GM12892 (cell line): ENCODE data around the gene TTC9B.
A peak's percentile ranks its signal among the peaks of the same experiment; 100 is the strongest.
"Not testable (repeated sequence)": the region's sequence is repeated elsewhere in the genome, so short reads cannot be mapped to it uniquely, and the experiment has no call there.

Experiments used
- DNase-seq: peaks from one replicate; pipeline ENCODE4 v3.0.0; 2011; ENCODE audit not compliant: insufficient read length
- FAIRE-seq: peaks from 2 replicates; lab custom pipeline; 2011; peaks lifted over from hg19 to GRCh38; lab: Jason Lieb, UNC
- POLR2A ChIP-seq: IDR thresholded peaks from 2 replicates; pipeline ENCODE4 v1.6.1; 2011; ENCODE audit warnings: low read depth, low read length, control low read depth
- POLR2AphosphoS5 ChIP-seq: IDR thresholded peaks from 2 replicates; pipeline ENCODE4 v1.6.1; 2011; ENCODE audit warnings: low read depth, low read length, control low read depth
- TAF1 ChIP-seq: IDR thresholded peaks from 2 replicates; pipeline ENCODE4 v1.6.1; 2011; ENCODE audit warnings: low read depth, mild to moderate bottlenecking, control low read depth, low read length, borderline replicate concordance

The TTC9B gene

DNA sequence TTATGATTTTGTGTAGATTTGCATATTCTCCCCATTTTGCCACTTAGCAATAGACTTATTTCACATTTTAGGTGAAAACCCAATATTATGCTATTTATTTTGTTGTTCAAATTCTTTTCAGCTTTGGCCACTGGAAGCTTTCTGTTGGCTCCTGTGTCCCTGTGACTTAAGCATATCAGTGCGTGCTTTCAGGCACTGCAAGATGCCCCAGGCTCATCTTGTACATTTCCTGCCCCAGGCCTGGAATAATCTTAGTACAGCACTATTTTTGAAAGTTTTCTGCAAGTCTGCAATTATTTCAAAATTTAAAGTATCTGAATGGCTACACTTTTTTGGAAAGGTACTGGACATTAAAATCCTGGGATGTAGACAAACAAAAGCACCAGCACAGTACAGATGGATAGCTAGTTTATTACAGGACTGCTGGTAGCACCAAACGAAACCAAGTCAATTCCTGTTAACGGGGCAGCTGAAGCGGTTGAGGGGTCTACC, 11.8 kb upstream of the TTC9B start:
- FAIRE-seq (no peak), DNase-seq (no peak)
- no peak for TF ChIP-seq TAF1
- TF ChIP-seq POLR2AphosphoS5: no peak
- TF ChIP-seq POLR2A: no peak

DNA sequence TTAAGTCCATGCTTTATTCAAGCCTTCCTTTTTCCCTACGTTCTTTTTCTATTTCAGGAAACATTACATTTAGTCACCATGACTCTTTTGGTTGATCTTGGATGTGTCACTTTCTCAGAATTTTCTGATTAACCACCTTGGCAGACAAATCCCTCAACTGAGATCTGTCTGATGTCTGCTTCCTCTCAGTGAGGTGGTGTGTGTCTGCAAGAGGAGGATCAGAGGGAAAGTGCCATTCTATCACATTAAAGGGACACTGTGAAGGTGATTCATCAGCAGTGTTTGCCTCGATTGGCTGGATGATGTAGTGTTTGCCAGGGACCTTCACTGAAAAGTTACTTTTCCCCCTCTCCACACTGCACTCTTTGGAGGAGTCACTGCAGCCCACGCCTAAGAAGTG, 11.3 kb upstream of the TTC9B start:
- DNase-seq (no peak), FAIRE-seq (no peak)
- TF ChIP-seq TAF1 (no peak), POLR2AphosphoS5 (peak; percentile 52; the same call in 1 of the 2 replicates), POLR2A (peak; percentile 21; the same call in 1 of the 2 replicates)

DNA sequence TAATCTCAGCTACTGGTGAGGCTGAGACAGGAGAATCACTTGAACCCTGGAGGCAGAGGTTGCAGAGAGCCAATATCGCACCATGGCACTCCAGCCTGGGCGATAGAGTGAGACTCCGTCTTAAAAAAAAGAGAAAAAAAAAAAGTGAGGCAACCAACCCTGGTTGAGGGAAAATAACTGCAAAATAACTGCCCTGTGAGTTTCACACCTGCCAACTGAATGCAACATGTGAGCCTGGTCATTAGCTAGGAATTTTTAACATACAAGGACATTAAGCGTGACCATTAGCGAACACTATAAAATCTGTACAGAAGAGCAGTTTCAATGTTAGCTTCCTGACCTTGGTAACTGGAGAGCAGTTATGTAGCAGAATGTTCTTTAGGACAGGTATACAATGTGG, 10.7 kb upstream of the TTC9B start:
- DNase-seq: no peak
- TF ChIP-seq POLR2A (no peak), TAF1 (no peak), POLR2AphosphoS5 (no peak)
- FAIRE-seq: no peak

DNA sequence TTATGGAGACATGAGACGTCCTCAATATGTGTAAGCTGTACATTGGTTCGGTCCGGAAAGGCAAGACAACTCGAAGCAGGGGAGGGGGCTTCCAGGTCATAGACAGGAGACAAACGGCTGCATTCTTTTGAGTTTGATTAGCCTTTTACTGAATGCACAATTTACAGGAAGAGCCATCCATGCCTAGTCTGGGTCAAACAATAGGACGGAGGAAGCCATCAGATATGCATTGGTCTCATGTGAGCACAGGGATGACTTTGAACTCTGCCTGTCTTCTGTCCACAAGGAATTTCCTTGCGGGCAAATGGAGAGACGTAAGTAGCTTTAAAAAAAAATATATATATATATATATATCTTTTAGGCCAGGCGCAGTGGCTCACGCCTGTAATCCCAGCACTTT, 10.2 kb upstream of the TTC9B start:
- DNase-seq (no peak), FAIRE-seq (no peak)
- no peak for TF ChIP-seq TAF1
- TF ChIP-seq POLR2A: no peak
- TF ChIP-seq POLR2AphosphoS5: no peak

DNA sequence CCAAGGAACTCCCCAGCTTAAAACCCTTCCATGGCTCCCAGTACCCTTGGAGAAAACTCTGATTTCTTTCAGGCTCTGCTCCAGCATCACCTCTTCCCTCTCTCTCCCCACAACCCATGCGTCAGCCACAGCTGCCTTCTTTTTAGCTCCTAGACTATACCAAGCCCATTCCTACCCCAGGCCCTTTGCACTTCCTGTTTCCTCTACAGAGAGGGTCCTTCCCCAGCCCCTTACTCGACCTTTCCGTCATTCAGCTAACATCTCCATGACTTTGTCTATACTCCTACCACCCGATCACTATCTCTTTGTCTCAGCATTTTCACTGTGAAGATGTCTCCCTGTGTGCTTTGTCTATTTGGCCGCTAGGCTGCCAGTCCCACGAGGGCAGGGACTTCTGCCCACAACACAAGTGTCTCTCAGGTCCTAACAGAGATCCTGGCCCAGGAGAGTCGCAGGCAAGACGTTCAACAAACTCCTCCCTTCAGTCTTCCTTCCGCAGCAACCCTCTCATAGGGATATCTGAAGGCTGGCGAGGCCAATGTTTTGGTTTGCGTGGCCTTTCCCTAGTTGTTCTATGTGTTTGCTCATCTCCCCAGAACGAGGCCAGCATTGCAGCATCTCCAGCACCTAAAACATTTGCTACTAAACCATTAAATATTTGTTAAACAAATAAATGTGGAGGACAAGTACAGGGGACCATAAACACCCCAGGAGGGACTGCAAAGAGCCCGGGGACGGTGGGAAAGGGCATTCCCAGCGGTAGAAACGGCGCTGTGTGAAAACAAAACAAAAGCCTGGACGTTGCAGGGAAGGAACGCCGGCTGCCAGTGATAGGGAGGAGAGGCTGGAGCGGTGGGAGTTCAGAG, 7.5 kb upstream of the TTC9B start:
- no peak for DNase-seq
- TF ChIP-seq POLR2A (no peak), TAF1 (no peak), POLR2AphosphoS5 (no peak)
- FAIRE-seq: no peak

DNA sequence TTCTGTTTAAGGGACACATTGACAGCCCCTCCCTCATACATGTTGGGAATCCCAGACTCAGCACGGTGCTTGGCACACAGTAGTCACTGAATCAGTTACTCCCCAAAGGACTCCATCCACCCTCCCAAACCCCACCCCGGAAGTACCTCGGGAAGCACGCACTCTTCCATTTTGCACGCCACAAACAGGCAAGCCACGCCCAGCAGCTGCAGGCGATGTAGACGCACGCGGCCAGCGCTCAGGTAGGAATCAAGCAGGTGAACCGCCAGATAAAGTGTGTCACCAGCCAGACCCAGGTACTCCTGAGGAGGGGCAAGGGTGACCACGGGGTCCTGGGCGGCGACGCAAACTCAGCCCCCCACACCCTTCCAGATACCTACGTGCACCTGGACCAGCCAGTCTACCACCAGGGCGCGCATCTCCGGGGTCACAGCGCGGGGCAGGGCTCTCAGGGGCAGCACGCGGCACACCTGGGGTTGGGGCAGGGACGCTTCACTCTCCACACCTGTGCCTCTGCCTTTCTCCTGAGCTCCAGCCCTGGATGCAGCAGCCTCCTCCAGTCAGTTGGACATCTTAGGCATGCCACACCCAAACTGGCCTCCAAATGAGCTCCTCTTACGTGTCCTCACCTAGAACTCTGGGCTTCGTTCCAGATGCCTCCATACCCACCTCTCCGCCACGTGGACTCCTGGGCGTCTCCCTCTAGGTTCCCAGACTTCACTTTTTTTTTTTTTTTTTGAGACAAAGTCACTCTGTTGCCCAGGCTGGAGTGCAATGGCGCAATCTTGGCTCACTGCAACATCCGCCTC, 6.4 kb upstream of the TTC9B start:
- DNase-seq (no peak), FAIRE-seq (no peak)
- TF ChIP-seq TAF1 (no peak), POLR2AphosphoS5 (no peak), POLR2A (no peak)

DNA sequence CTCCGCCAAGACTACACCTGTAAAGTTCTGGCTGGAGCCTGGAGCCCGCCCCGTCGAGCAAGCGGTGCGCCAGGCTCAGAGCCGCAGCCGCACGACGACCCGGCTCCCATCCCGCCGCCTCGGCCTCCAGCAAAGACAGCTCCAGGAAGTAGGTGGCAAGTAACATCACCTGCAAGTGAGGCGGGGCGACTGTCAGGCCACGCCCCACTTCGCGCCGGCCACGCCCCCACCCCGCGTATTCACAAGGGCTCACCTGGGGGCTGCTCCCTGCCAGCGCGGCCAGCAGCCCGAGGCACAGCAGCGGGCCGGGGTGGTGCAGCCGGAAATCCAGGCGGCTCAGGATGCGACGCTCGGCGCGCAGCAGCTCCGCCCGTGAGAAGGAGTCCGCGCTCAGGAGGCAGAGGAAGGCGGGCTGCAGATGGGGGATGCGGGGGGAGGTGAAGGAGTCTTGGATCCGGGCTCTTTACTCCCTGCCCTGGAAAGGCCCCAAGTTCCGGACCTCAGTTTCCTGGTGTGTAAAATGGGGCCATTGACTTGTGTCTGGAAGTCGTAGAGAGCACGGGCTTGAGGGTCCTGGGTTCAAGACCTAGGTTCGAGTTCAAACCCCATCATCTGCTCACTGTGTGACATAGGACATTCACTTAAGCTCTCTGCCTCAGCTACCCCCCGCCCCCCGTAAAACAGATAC, 5.1 kb upstream of the TTC9B start:
- FAIRE-seq: no peak

DNA sequence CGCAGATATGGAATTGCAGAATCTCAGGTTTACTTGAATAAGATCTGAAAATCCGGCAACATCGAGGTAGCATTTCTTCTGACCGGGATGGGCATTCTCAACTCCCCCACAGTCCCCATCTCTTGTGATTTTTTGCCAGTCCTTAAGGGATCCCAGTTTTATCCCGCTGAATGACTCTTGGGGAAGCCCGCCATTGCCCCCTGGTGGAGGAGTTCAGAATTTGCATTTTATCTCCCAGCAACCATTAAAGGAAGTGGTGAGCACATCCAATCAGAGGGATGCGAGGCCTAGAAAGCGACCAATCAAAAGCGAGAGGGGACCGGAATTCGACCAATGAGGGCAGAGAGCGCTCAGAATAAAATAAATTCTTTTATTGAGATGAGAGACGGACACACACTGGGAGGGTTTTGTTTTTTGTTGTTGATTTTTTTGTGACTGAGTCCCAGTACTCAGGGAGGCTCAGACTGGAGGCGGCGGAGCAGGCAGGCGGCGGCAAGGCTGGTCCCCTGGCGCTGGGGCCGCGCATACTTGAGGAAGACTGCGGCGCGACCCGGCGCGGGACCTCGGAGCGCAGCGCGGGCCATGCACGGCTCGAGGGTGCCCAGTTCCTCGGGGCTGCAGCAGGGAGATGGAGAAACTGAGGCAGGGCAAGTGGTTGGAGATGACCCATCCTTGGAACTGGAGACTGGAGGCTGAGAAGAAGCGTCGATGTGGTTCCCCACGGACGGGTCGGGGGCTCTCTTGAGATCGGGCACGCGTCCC, 3.9 kb upstream of the TTC9B start:
- TF ChIP-seq TAF1 (no peak), POLR2AphosphoS5 (no peak), POLR2A (no peak)
- FAIRE-seq: peak; percentile 61

More for the DNA sequence above, 5.1 kb upstream of the TTC9B start:
- no peak for DNase-seq
- TF ChIP-seq POLR2A (no peak), POLR2AphosphoS5 (no peak), TAF1 (no peak)

DNA sequence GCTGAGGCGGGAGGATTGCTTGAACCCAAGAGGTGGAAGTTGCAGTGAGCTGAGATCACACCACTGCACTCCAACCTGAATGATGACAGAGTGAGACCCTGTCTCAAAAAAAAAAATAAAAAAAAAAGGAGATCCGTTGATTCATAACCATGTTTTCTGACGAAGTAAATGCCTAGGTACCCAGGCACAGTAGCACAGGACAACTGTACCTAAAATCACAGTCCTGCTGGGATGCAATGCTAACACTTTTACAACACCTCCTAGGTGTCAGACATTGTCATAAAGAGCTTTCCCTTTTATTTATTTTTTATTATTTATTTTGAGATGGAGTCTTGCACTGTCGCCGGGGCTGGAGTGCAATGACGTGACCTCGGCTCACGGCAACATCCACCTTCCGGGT, 2.5 kb upstream of the TTC9B start:
- TF ChIP-seq POLR2AphosphoS5: no peak
- TF ChIP-seq TAF1: no peak
- no peak for TF ChIP-seq POLR2A
- FAIRE-seq: no peak
- no peak for DNase-seq

More for the DNA sequence above, 3.9 kb upstream of the TTC9B start:
- DNase-seq: peak; percentile 88

DNA sequence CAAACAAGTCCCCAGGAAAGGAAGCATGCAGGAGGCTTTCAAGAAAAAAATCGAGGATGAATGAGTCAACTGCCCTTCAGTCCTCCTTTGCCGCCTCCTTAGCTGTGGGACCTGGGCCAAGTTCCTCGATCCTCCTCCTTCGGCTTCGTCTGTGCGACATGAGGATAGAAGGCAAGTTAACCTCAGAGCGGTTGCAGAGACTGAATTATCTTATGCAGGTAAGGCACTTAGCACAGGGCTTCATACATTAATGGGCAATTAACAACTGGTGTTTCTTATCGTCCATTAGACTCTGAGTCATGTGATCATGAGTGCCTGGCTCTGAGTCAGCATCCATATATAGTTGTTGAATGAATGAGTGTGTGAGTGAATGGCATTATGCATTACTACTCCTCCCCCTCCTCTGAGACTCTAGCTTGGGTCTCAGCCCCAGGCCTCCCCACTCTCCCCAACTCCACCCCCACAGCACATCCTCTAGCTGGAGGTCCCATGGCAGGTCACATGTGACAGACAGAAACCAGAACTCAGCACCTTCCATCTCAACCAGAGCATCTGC, 1.6 kb upstream of the TTC9B start:
- FAIRE-seq: peak; percentile 9
- TF ChIP-seq POLR2A: no peak
- TF ChIP-seq POLR2AphosphoS5: no peak
- no peak for TF ChIP-seq TAF1
- no peak for DNase-seq

DNA sequence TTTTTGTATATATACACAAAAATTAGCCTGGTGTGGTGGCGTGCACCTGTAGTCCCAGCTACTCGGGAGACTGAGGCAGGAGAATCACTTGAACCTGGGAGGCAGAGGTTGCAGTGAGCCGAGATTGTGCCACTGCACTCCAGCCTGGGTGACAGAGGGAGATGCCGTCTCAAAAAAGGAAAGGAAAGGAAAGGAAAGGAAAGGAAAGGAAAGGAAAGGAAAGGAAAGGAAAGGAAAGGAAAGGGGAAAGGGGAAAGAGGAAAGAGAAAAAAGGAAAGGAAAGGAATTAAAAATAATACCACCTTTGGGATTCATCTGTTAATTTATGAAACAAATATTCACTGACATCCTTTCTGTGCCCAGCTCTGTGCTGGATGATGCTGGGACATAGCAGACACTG, 845 bp upstream of the TTC9B start:
- not testable (repeated sequence) for FAIRE-seq

More for the DNA sequence above, 845 bp upstream of the TTC9B start:
- not testable (repeated sequence) for DNase-seq
